Natural killer cell treated with Interleukin-12 subunit alpha and Interleukin-12 subunit beta and Interleukin-15 and Interleukin-18, amount 100 ng/mL, for 72 hours (primary cell): Measurements from ENCODE around the gene PLPPR5. TPM values are rescaled to one million over a fixed set of nuclear protein-coding genes. Genes with fewer than 3 reads are reported as not detected.
"Not testable (repeated sequence)": the region's sequence is repeated elsewhere in the genome, so short reads cannot be mapped to it uniquely, and the experiment has no call there.

ENCODE experiments used
- ATAC-seq, 2 donors: fragments of 150-1000 bp; cut with Tn5 transposase in 1 of 2; sonication (Bioruptor Pico), chemical (Tn5 transposase) in 1 of 2; 2 replicates each; pipeline ENCODE4 v1.10.0; 2021
- DNase-seq: peaks from one replicate; pipeline ENCODE4 v3.0.0; 2022; ENCODE audit warnings: low spot score
- H3K27ac Mint-ChIP-seq, 2 donors: 1 replicate in 1 of 2; 2 replicates in 1 of 2; pipeline ENCODE4 v1.8.0; 2022; ENCODE audit warnings: mixed read lengths in 2 of 2, mild to moderate bottlenecking in 1 of 2, moderate library complexity in 1 of 2
- H3K27me3 Mint-ChIP-seq, 2 donors: 1 replicate in 1 of 2; 2 replicates in 1 of 2; pipeline ENCODE4 v1.8.0; 2022; ENCODE audit warnings: mixed read lengths in 2 of 2
- H3K36me3 Mint-ChIP-seq: one replicate; pipeline ENCODE4 v1.8.0; 2022; ENCODE audit warnings: mixed read lengths
- H3K4me1 Mint-ChIP-seq, 2 donors: 1 replicate in 1 of 2; 2 replicates in 1 of 2; pipeline ENCODE4 v1.8.0; 2022; ENCODE audit warnings: low read depth in 2 of 2, mixed read lengths in 2 of 2, mild to moderate bottlenecking in 1 of 2
- H3K4me3 Mint-ChIP-seq: one replicate; pipeline ENCODE4 v1.8.0; 2022; ENCODE audit warnings: mixed read lengths
- H3K9me3 Mint-ChIP-seq: 2 replicates; pipeline ENCODE4 v1.8.0; 2022; ENCODE audit warnings: mixed read lengths
- total RNA-seq, 2 donors: library from RNA; stranded (reverse); gene quantifications; one replicate each; pipeline ENCODE4 v1.2.3, GENCODE V29; 2022

Gene PLPPR5
- total RNA-seq, 2 donors from 2014 or later, result not detected

- Mint-ChIP-seq H3K27ac (no peak overlapping the region), H3K27me3 (no peaks in the 10 kb centered on the region), H3K4me3 (no peak overlapping the region), H3K36me3 (no peaks in the 10 kb centered on the region), H3K9me3 (no peaks in the 10 kb centered on the region), H3K4me1 (no peaks in the 10 kb centered on the region)
- no peak for DNase-seq
- ATAC-seq, result no peak
Observed at GRCh38 chr1:98887507-98887906, 117.2 kb downstream of the PLPPR5 start.

- DNase-seq, result no peak
- no peaks in the 10 kb centered on the region for H3K9me3 Mint-ChIP-seq
- H3K4me3 Mint-ChIP-seq, result no peak overlapping the region
- no peak for ATAC-seq
- H3K27me3 Mint-ChIP-seq, result no peaks in the 10 kb centered on the region
- peaks cover 6% of the 10 kb centered on the region for H3K36me3 Mint-ChIP-seq
- H3K4me1 Mint-ChIP-seq, result no peaks in the 10 kb centered on the region
- no peak overlapping the region for H3K27ac Mint-ChIP-seq
Observed at GRCh38 chr1:98884864-98885263, 119.8 kb downstream of the PLPPR5 start.

GRCh38 chr1:98881901-98882300 lies 122.8 kb downstream of the PLPPR5 start:
- DNase-seq, result no peak

GRCh38 chr1:98881234-98881633 lies 123.4 kb downstream of the PLPPR5 start:
- not testable (repeated sequence) for H3K4me1 Mint-ChIP-seq, H3K9me3 Mint-ChIP-seq, H3K4me3 Mint-ChIP-seq, H3K27me3 Mint-ChIP-seq, DNase-seq, H3K27ac Mint-ChIP-seq, ATAC-seq
- H3K36me3 Mint-ChIP-seq, result peaks cover 11% of the 10 kb centered on the region

More at GRCh38 chr1:98881901-98882300, 122.8 kb downstream of the PLPPR5 start:
- H3K27me3 Mint-ChIP-seq, result peaks cover 0 to 2% of the 10 kb centered on the region in 2 donors
- H3K36me3 Mint-ChIP-seq, result peaks cover 11% of the 10 kb centered on the region
- H3K27ac Mint-ChIP-seq, result no peak overlapping the region
- no peaks in the 10 kb centered on the region for H3K4me1 Mint-ChIP-seq
- H3K4me3 Mint-ChIP-seq, result no peak overlapping the region
- no peak for ATAC-seq
- peaks cover 3% of the 10 kb centered on the region for H3K9me3 Mint-ChIP-seq

- peaks cover 0 to 2% of the 10 kb centered on the region in 2 donors for H3K27me3 Mint-ChIP-seq
- H3K27ac Mint-ChIP-seq, result no peak overlapping the region
- ATAC-seq (no peak), DNase-seq (no peak)
- peaks cover 12 to 14% of the 10 kb centered on the region in 2 donors for H3K4me1 Mint-ChIP-seq
- H3K4me3 Mint-ChIP-seq, result no peak overlapping the region
- H3K9me3 Mint-ChIP-seq, result peaks cover 6% of the 10 kb centered on the region
- peaks cover 5% of the 10 kb centered on the region for H3K36me3 Mint-ChIP-seq
Observed at GRCh38 chr1:98874828-98875227, 129.8 kb downstream of the PLPPR5 start.

GRCh38 chr1:98870959-98871903 lies 133.4 kb downstream of the PLPPR5 start:
- peak overlapping the region; percentile 74 for H3K4me3 Mint-ChIP-seq
- peaks cover 12 to 14% of the 10 kb centered on the region in 2 donors for H3K4me1 Mint-ChIP-seq
- no peaks in the 10 kb centered on the region for H3K27me3 Mint-ChIP-seq
- no peak for DNase-seq
- peaks cover 5% of the 10 kb centered on the region for H3K9me3 Mint-ChIP-seq
- H3K36me3 Mint-ChIP-seq, result peaks cover 8% of the 10 kb centered on the region
- peak overlapping the region; percentile 72 to 91 for H3K27ac Mint-ChIP-seq
- peak; percentile 86 to 91 for ATAC-seq

GRCh38 chr1:98865796-98866195 lies 138.9 kb downstream of the PLPPR5 start:
- Mint-ChIP-seq H3K27ac (no peak overlapping the region), H3K27me3 (peaks cover 0 to 2% of the 10 kb centered on the region in 2 donors), H3K4me3 (no peak overlapping the region), H3K9me3 (peaks cover 2% of the 10 kb centered on the region), H3K4me1 (no peaks in the 10 kb centered on the region), H3K36me3 (peaks cover 8% of the 10 kb centered on the region)
- ATAC-seq (no peak), DNase-seq (no peak)

- ATAC-seq, result no peak
- no peak for DNase-seq
- Mint-ChIP-seq H3K27me3 (no peaks in the 10 kb centered on the region), H3K27ac (no peak overlapping the region), H3K4me1 (no peaks in the 10 kb centered on the region), H3K36me3 (no peaks in the 10 kb centered on the region), H3K4me3 (no peak overlapping the region), H3K9me3 (no peaks in the 10 kb centered on the region)
Observed at GRCh38 chr1:98860329-98860728, 144.3 kb downstream of the PLPPR5 start.

- Mint-ChIP-seq H3K27ac (no peak overlapping the region), H3K27me3 (no peaks in the 10 kb centered on the region), H3K4me3 (no peak overlapping the region), H3K9me3 (peaks cover 3% of the 10 kb centered on the region), H3K36me3 (no peaks in the 10 kb centered on the region), H3K4me1 (peaks cover 5 to 7% of the 10 kb centered on the region in 2 donors)
- DNase-seq (no peak), ATAC-seq (peak; percentile 61 to 68)
Observed at GRCh38 chr1:98854137-98854536, 150.5 kb downstream of the PLPPR5 start.

GRCh38 chr1:98849969-98850636 lies 154.6 kb downstream of the PLPPR5 start:
- no peak for DNase-seq
- H3K4me3 Mint-ChIP-seq, result no peak overlapping the region
- peaks cover 5 to 7% of the 10 kb centered on the region in 2 donors for H3K4me1 Mint-ChIP-seq
- H3K27me3 Mint-ChIP-seq, result no peaks in the 10 kb centered on the region
- no peak for ATAC-seq
- H3K36me3 Mint-ChIP-seq, result no peaks in the 10 kb centered on the region
- H3K9me3 Mint-ChIP-seq, result peaks cover 3% of the 10 kb centered on the region
- no peak overlapping the region for H3K27ac Mint-ChIP-seq

- Mint-ChIP-seq H3K27me3 (peaks cover 0 to 2% of the 10 kb centered on the region in 2 donors), H3K4me3 (no peak overlapping the region), H3K27ac (no peak overlapping the region), H3K9me3 (peaks cover 2% of the 10 kb centered on the region), H3K36me3 (no peaks in the 10 kb centered on the region), H3K4me1 (peaks cover 0 to 3% of the 10 kb centered on the region in 2 donors)
- no peak for DNase-seq
- ATAC-seq, result no peak
Observed at GRCh38 chr1:98842241-98842640, 162.4 kb downstream of the PLPPR5 start.
